WTC11 (cell line): Measurements from ENCODE around the gene SEC23IP. TPM values are rescaled to one million over a fixed set of nuclear protein-coding genes. Genes with fewer than 3 reads are reported as not detected.

Source experiments
- ATAC-seq: fragments of 200-7000 bp; cut with Tn5 transposase; 2 replicates; pipeline ENCODE4 v1.10.0; 2021; ENCODE audit warnings: mild to moderate bottlenecking, moderate library complexity
- CTCF ChIA-PET: fragments of 300-600 bp; sonication (Branson Sonifier 250); formaldehyde crosslinking; loops from one replicate; lab custom pipeline; 2021; ENCODE audit warnings: antibody characterized with exemption; lab: Charles Lee
- POLR2A ChIA-PET: fragments of 350-600 bp; sonication (Branson Sonifier 250); formaldehyde crosslinking; loops from one replicate; lab custom pipeline; 2021; ENCODE audit warnings: antibody characterized with exemption; lab: Charles Lee
- DNase-seq: peaks from one replicate; pipeline ENCODE4 v3.0.0; 2021; ENCODE audit warnings: low spot score
- H3K27ac Mint-ChIP-seq: 2 replicates; pipeline ENCODE4 v1.8.0; 2021; ENCODE audit warnings: mixed read lengths
- H3K27me3 Mint-ChIP-seq: 2 replicates; pipeline ENCODE4 v1.8.0; 2021; ENCODE audit warnings: low read depth, mild to moderate bottlenecking, moderate library complexity, mixed read lengths
- H3K36me3 Mint-ChIP-seq: 2 replicates; pipeline ENCODE4 v1.8.0; 2021; ENCODE audit warnings: mixed read lengths
- H3K4me1 Mint-ChIP-seq: 2 replicates; pipeline ENCODE4 v1.8.0; 2022; ENCODE audit warnings: mixed read lengths
- H3K4me3 Mint-ChIP-seq: 2 replicates; pipeline ENCODE4 v1.8.0; 2021; ENCODE audit warnings: mild to moderate bottlenecking, moderate library complexity, mixed read lengths
- H3K9me3 Mint-ChIP-seq: 2 replicates; pipeline ENCODE4 v1.8.0; 2021; ENCODE audit warnings: mixed read lengths
- ERG ChIP-seq: fragments of 250-450 bp; sonication (Bioruptor Pico); IDR thresholded peaks from 2 replicates; pipeline ENCODE4 v1.8.0; 2021; ENCODE audit warnings: mild to moderate bottlenecking
- FOXP1 ChIP-seq: sonication (generic); formaldehyde crosslinking; IDR thresholded peaks from 2 replicates; pipeline ENCODE4 v1.8.0; 2022; ENCODE audit warnings: missing genetic modification reagents, mild to moderate bottlenecking, moderate library complexity, borderline replicate concordance
- FOXP4 ChIP-seq: sonication (generic); formaldehyde crosslinking; IDR thresholded peaks from 2 replicates; pipeline ENCODE4 v1.8.0; 2022; ENCODE audit warnings: mild to moderate bottlenecking, missing genetic modification reagents
- GRHL2 ChIP-seq: fragments of 250-450 bp; sonication (Bioruptor Pico); IDR thresholded peaks from 2 replicates; pipeline ENCODE4 v1.8.0; 2022; ENCODE audit warnings: mild to moderate bottlenecking, moderate library complexity; ENCODE audit not compliant: insufficient replicate concordance, severe bottlenecking
- GTF2I ChIP-seq: fragments of 250-450 bp; sonication (Bioruptor Pico); conservative IDR thresholded peaks from 2 replicates; pipeline ENCODE4 v1.4.0; 2021; ENCODE audit warnings: mild to moderate bottlenecking
- MXD4 ChIP-seq: fragments of 250-450 bp; sonication (Bioruptor Pico); IDR thresholded peaks from 2 replicates; pipeline ENCODE4 v1.8.0; 2021; ENCODE audit warnings: mild to moderate bottlenecking, moderate library complexity, borderline replicate concordance
- NFE2L1 ChIP-seq: sonication (generic); formaldehyde crosslinking; IDR thresholded peaks from 2 replicates; pipeline ENCODE4 v1.8.1; 2023; ENCODE audit warnings: missing genetic modification reagents
- SP1 ChIP-seq: sonication (generic); formaldehyde crosslinking; conservative IDR thresholded peaks from 2 replicates; pipeline ENCODE4 v1.8.1; 2022; ENCODE audit warnings: missing genetic modification reagents
- ZBTB21 ChIP-seq: sonication (generic); formaldehyde crosslinking; IDR thresholded peaks from 2 replicates; pipeline ENCODE4 v1.8.1; 2023; ENCODE audit warnings: mild to moderate bottlenecking, missing genetic modification reagents, borderline replicate concordance
- ZNF219 ChIP-seq: sonication (generic); formaldehyde crosslinking; IDR thresholded peaks from 2 replicates; pipeline ENCODE4 v1.8.0; 2023; ENCODE audit warnings: missing genetic modification reagents, mild to moderate bottlenecking, borderline replicate concordance
- ZNF232 ChIP-seq: sonication (generic); formaldehyde crosslinking; IDR thresholded peaks from 2 replicates; pipeline ENCODE4 v1.8.0; 2022; ENCODE audit warnings: mild to moderate bottlenecking, missing genetic modification reagents
- ZNF281 ChIP-seq: sonication (generic); formaldehyde crosslinking; IDR thresholded peaks from 2 replicates; pipeline ENCODE4 v1.8.0; 2023; ENCODE audit warnings: mild to moderate bottlenecking, missing genetic modification reagents
- ZNF425 ChIP-seq: fragments of 250-450 bp; sonication (Bioruptor Pico); conservative IDR thresholded peaks from 2 replicates; pipeline ENCODE4 v1.9.0; 2021; ENCODE audit warnings: mild to moderate bottlenecking
- ZNF512 ChIP-seq: sonication (generic); formaldehyde crosslinking; IDR thresholded peaks from 2 replicates; pipeline ENCODE4 v1.8.1; 2022; ENCODE audit warnings: missing genetic modification reagents, borderline replicate concordance
- total RNA-seq: library from RNA; stranded (reverse); gene quantifications from 3 replicates; pipeline ENCODE4 v1.2.3, GENCODE V29; 2021
- TF ChIP-seq, protein P1 (sequence below): sonication (generic); formaldehyde crosslinking; IDR thresholded peaks from 2 replicates; pipeline ENCODE4 v1.8.1; 2023; ENCODE audit warnings: mild to moderate bottlenecking, moderate library complexity, missing genetic modification reagents
- TF ChIP-seq, protein P2 (sequence below): sonication (generic); formaldehyde crosslinking; IDR thresholded peaks from 2 replicates; pipeline ENCODE4 v1.8.1; 2023; ENCODE audit warnings: mild to moderate bottlenecking, missing genetic modification reagents

SEC23IP gene
- total RNA-seq, 1 experiment from 2014 or later: 82.3 TPM

DNA sequence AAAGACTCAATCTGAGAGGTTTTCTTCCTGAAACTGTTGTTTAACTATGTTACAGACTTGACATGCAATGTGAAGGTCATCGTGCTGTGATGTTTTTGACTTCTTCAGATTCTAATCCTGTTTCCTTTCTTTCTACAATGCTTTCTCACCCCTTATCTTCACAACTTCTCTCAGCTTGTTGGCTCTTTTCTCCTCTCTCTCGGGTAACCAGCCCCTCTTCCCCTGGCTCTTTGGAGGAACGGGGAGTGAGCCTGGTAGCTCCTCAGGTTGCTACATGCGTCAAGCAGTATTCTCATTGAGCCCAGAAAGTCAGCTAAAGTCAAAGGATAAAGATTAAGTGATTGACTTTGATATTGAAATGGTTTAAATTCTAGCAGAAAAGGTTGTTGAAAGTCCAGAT is 40.1 kb downstream of the SEC23IP start:
- ChIA-PET CTCF (interaction anchor here (0.7 to 1.2 kb wide), 4 partner anchors 9 to 404 kb away, joined by 3 to 5 read pairs (median 4); no protein-coding TSS in a partner anchor), POLR2A (no interaction called here)
- H3K9me3 Mint-ChIP-seq: no peaks in the 10 kb centered on the region
- DNase-seq (no peak), ATAC-seq (no peak)
- no peaks in the 10 kb centered on the region for H3K27me3 Mint-ChIP-seq
- H3K4me1 Mint-ChIP-seq: no peaks in the 10 kb centered on the region
- H3K27ac Mint-ChIP-seq: peak overlapping the region; percentile 92
- peaks cover 60% of the 10 kb centered on the region for H3K36me3 Mint-ChIP-seq
- TF ChIP-seq FOXP1: no peak
- TF ChIP-seq, protein P1, sequence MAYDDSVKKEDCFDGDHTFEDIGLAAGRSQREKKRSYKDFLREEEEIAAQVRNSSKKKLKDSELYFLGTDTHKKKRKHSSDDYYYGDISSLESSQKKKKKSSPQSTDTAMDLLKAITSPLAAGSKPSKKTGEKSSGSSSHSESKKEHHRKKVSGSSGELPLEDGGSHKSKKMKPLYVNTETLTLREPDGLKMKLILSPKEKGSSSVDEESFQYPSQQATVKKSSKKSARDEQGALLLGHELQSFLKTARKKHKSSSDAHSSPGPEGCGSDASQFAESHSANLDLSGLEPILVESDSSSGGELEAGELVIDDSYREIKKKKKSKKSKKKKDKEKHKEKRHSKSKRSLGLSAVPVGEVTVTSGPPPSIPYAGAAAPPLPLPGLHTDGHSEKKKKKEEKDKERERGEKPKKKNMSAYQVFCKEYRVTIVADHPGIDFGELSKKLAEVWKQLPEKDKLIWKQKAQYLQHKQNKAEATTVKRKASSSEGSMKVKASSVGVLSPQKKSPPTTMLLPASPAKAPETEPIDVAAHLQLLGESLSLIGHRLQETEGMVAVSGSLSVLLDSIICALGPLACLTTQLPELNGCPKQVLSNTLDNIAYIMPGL (CRISPR knock-in tag): no peak
- no peak for TF ChIP-seq ZNF281
- TF ChIP-seq ZNF232 (CRISPR knock-in tag): no peak
- TF ChIP-seq, protein P2, sequence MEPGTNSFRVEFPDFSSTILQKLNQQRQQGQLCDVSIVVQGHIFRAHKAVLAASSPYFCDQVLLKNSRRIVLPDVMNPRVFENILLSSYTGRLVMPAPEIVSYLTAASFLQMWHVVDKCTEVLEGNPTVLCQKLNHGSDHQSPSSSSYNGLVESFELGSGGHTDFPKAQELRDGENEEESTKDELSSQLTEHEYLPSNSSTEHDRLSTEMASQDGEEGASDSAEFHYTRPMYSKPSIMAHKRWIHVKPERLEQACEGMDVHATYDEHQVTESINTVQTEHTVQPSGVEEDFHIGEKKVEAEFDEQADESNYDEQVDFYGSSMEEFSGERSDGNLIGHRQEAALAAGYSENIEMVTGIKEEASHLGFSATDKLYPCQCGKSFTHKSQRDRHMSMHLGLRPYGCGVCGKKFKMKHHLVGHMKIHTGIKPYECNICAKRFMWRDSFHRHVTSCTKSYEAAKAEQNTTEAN: no peak
- TF ChIP-seq ERG (CRISPR knock-in tag): no peak
- no peak for TF ChIP-seq FOXP4
- no peak for TF ChIP-seq GRHL2
- TF ChIP-seq GTF2I (CRISPR knock-in tag): no peak
- no peak for TF ChIP-seq ZNF512 (CRISPR knock-in tag)
- no peak for TF ChIP-seq ZNF425 (CRISPR knock-in tag)
- no peak for TF ChIP-seq ZNF219
- no peak for TF ChIP-seq SP1 (CRISPR knock-in tag)
- TF ChIP-seq MXD4: no peak
- TF ChIP-seq NFE2L1 (CRISPR knock-in tag): no peak
- TF ChIP-seq ZBTB21: no peak
- H3K4me3 Mint-ChIP-seq: no peak overlapping the region
